ENCODE data around the gene UGP2. TPM values are rescaled to one million over a fixed set of nuclear protein-coding genes. Genes with fewer than 3 reads are reported as not detected.

UGP2 gene
- total and polyA plus RNA-seq, 4 donors = 76.2 to 723 (median 261) TPM

GRCh38 chr2:63850204-63850571 is 8.5 kb downstream of the UGP2 start (continued):
- no peak for TF ChIP-seq EGR1 (IDR thresholded peaks at IDR 0.05; ENCODE audit: low read depth in 2 of 2)

GRCh38 chr2:63850649-63851048 is 9.0 kb downstream of the UGP2 start:
- H3K9ac ChIP-seq (ENCODE audit: low read depth in 1 of 2, low read length in 2 of 2) = no peak overlapping the region
- H3K4me3 ChIP-seq (ENCODE audit: low read depth in 1 of 3, low read length in 3 of 3) = no peak overlapping the region
- TF ChIP-seq SP1 (IDR thresholded peaks at IDR 0.05) (no peak), HNF4A (conservative IDR thresholded peaks at IDR 0.05) (peak; percentile 23 to 45), ATF3 (IDR thresholded peaks at IDR 0.05) (no peak), HNF4G (IDR thresholded peaks at IDR 0.05) (no peak)
- TF ChIP-seq, protein P1, sequence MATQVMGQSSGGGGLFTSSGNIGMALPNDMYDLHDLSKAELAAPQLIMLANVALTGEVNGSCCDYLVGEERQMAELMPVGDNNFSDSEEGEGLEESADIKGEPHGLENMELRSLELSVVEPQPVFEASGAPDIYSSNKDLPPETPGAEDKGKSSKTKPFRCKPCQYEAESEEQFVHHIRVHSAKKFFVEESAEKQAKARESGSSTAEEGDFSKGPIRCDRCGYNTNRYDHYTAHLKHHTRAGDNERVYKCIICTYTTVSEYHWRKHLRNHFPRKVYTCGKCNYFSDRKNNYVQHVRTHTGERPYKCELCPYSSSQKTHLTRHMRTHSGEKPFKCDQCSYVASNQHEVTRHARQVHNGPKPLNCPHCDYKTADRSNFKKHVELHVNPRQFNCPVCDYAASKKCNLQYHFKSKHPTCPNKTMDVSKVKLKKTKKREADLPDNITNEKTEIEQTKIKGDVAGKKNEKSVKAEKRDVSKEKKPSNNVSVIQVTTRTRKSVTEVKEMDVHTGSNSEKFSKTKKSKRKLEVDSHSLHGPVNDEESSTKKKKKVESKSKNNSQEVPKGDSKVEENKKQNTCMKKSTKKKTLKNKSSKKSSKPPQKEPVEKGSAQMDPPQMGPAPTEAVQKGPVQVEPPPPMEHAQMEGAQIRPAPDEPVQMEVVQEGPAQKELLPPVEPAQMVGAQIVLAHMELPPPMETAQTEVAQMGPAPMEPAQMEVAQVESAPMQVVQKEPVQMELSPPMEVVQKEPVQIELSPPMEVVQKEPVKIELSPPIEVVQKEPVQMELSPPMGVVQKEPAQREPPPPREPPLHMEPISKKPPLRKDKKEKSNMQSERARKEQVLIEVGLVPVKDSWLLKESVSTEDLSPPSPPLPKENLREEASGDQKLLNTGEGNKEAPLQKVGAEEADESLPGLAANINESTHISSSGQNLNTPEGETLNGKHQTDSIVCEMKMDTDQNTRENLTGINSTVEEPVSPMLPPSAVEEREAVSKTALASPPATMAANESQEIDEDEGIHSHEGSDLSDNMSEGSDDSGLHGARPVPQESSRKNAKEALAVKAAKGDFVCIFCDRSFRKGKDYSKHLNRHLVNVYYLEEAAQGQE (IDR thresholded peaks at IDR 0.05) = no peak
- peaks cover 0 to 6% (median 0%) of the 10 kb centered on the region in 4 donors for H3K36me3 ChIP-seq (ENCODE audit: control insufficient read depth in 4 of 4, insufficient read depth in 3 of 4, low read depth in 1 of 4, low read length in 3 of 4)
- no peaks in the 10 kb centered on the region for H3K9me3 ChIP-seq (ENCODE audit: control insufficient read depth in 4 of 4, low read length in 3 of 4)
- H3K27ac ChIP-seq (ENCODE audit: low read depth in 1 of 2, low read length in 2 of 2) = peak overlapping the region in 1 of 2 donors; percentile 43
- no peak for DNase-seq (ENCODE audit: low spot score)
- H3K27me3 ChIP-seq (ENCODE audit: control insufficient read depth in 4 of 4, insufficient read depth in 4 of 4, low read length in 3 of 4) = no peaks in the 10 kb centered on the region
- peaks cover 12 to 76% (median 53%) of the 10 kb centered on the region in 4 donors for H3K4me1 ChIP-seq (ENCODE audit: control insufficient read depth in 4 of 4, insufficient read depth in 4 of 4, low read length in 3 of 4)

GRCh38 chr2:63851691-63852311 is 10.1 kb downstream of the UGP2 start:
- no peaks in the 10 kb centered on the region for H3K9me3 ChIP-seq (ENCODE audit: control insufficient read depth in 4 of 4, low read length in 3 of 4)
- TF ChIP-seq NR2F2 (IDR thresholded peaks at IDR 0.05) = no peak
- TF ChIP-seq YY1 (IDR thresholded peaks at IDR 0.05) = no peak
- no peak for TF ChIP-seq EGR1 (IDR thresholded peaks at IDR 0.05; ENCODE audit: low read depth in 2 of 2)
- TF ChIP-seq, protein P2, sequence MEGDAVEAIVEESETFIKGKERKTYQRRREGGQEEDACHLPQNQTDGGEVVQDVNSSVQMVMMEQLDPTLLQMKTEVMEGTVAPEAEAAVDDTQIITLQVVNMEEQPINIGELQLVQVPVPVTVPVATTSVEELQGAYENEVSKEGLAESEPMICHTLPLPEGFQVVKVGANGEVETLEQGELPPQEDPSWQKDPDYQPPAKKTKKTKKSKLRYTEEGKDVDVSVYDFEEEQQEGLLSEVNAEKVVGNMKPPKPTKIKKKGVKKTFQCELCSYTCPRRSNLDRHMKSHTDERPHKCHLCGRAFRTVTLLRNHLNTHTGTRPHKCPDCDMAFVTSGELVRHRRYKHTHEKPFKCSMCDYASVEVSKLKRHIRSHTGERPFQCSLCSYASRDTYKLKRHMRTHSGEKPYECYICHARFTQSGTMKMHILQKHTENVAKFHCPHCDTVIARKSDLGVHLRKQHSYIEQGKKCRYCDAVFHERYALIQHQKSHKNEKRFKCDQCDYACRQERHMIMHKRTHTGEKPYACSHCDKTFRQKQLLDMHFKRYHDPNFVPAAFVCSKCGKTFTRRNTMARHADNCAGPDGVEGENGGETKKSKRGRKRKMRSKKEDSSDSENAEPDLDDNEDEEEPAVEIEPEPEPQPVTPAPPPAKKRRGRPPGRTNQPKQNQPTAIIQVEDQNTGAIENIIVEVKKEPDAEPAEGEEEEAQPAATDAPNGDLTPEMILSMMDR (IDR thresholded peaks at IDR 0.05; ENCODE audit: low read depth, low read length, missing input control) = no peak
- TF ChIP-seq GABPA (IDR thresholded peaks at IDR 0.05 in 1 of 2, conservative IDR thresholded peaks at IDR 0.05 in 1 of 2) = no peak
- TF ChIP-seq, protein P3, sequence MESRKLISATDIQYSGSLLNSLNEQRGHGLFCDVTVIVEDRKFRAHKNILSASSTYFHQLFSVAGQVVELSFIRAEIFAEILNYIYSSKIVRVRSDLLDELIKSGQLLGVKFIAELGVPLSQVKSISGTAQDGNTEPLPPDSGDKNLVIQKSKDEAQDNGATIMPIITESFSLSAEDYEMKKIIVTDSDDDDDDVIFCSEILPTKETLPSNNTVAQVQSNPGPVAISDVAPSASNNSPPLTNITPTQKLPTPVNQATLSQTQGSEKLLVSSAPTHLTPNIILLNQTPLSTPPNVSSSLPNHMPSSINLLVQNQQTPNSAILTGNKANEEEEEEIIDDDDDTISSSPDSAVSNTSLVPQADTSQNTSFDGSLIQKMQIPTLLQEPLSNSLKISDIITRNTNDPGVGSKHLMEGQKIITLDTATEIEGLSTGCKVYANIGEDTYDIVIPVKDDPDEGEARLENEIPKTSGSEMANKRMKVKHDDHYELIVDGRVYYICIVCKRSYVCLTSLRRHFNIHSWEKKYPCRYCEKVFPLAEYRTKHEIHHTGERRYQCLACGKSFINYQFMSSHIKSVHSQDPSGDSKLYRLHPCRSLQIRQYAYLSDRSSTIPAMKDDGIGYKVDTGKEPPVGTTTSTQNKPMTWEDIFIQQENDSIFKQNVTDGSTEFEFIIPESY (IDR thresholded peaks at IDR 0.05) = no peak
- TF ChIP-seq HNF4G (IDR thresholded peaks at IDR 0.05) = no peak
- no peak for TF ChIP-seq JUND (IDR thresholded peaks at IDR 0.05)
- TF ChIP-seq MAX (IDR thresholded peaks at IDR 0.05) = no peak
- TF ChIP-seq FOXA1 (IDR thresholded peaks at IDR 0.05) = no peak
- TF ChIP-seq RAD21 (IDR thresholded peaks at IDR 0.05) = no peak
- no peak for TF ChIP-seq TAF1 (conservative IDR thresholded peaks at IDR 0.05)
- no peak for TF ChIP-seq HNF4A (conservative IDR thresholded peaks at IDR 0.05)
- TF ChIP-seq SP1 (IDR thresholded peaks at IDR 0.05) = no peak
- no peak for TF ChIP-seq ATF3 (IDR thresholded peaks at IDR 0.05)
- no peak overlapping the region for H3K4me3 ChIP-seq (ENCODE audit: low read depth in 1 of 3, low read length in 3 of 3)
- H3K27ac ChIP-seq (ENCODE audit: low read depth in 1 of 2, low read length in 2 of 2) = peak overlapping the region in 1 of 2 donors; percentile 20
- WGBS = 51% methylated on average over 1 of the region's 1 CpG
- no peak for DNase-seq (ENCODE audit: low spot score)
- H3K4me1 ChIP-seq (ENCODE audit: control insufficient read depth in 4 of 4, insufficient read depth in 4 of 4, low read length in 3 of 4) = peaks cover 13 to 76% (median 50%) of the 10 kb centered on the region in 4 donors
- peaks cover 0 to 15% (median 5%) of the 10 kb centered on the region in 4 donors for H3K36me3 ChIP-seq (ENCODE audit: control insufficient read depth in 4 of 4, insufficient read depth in 3 of 4, low read depth in 1 of 4, low read length in 3 of 4)
- H3K27me3 ChIP-seq (ENCODE audit: control insufficient read depth in 4 of 4, insufficient read depth in 4 of 4, low read length in 3 of 4) = no peaks in the 10 kb centered on the region
- H3K9ac ChIP-seq (ENCODE audit: low read depth in 1 of 2, low read length in 2 of 2) = no peak overlapping the region

Measured in liver (tissue), 9 donors.